SK-N-SH treated with all-trans-retinoic acid at 6 μM for 48 hours (cell line): ENCODE results near the gene FKBP2.

Experiments
- ATAC-seq: fragments of 200-7000 bp; cut with Tn5 transposase; 3 replicates; pipeline ENCODE4 v1.9.1; 2020; ENCODE audit warnings: mild to moderate bottlenecking, moderate library complexity
- ARNTL ChIP-seq: fragments of 450-650 bp; formaldehyde crosslinking; IDR thresholded peaks from 2 replicates; pipeline ENCODE4 v1.5.0; 2020; ENCODE audit warnings: low read depth, mild to moderate bottlenecking, moderate library complexity, borderline replicate concordance
- BACH2 ChIP-seq: fragments of 250-450 bp; sonication (Bioruptor Pico); IDR thresholded peaks from 2 replicates; pipeline ENCODE4 v1.9.0; 2021; ENCODE audit warnings: mild to moderate bottlenecking, borderline replicate concordance
- CSDC2 ChIP-seq: fragments of 250-450 bp; sonication (Bioruptor Pico); IDR thresholded peaks from 2 replicates; pipeline ENCODE4 v1.5.0; 2020; ENCODE audit warnings: mild to moderate bottlenecking, moderate library complexity
- GLIS3 ChIP-seq: fragments of 250-450 bp; sonication (Bioruptor Pico); IDR thresholded peaks from 2 replicates; pipeline ENCODE4 v1.5.0; 2020; ENCODE audit warnings: mild to moderate bottlenecking, moderate library complexity
- ISL1 ChIP-seq: fragments of 250-450 bp; sonication (Bioruptor Pico); IDR thresholded peaks from 2 replicates; pipeline ENCODE4 v2.1.2; 2022; ENCODE audit warnings: mild to moderate bottlenecking, moderate library complexity
- OSR1 ChIP-seq: fragments of 250-450 bp; sonication (Bioruptor Pico); IDR thresholded peaks from 2 replicates; pipeline ENCODE4 v1.8.0; 2022; ENCODE audit warnings: moderate library complexity, mild to moderate bottlenecking, inconsistent platforms
- PPARA ChIP-seq: fragments of 250-450 bp; sonication (Bioruptor Pico); IDR thresholded peaks from 2 replicates; pipeline ENCODE4 v1.5.0; 2020; ENCODE audit warnings: mild to moderate bottlenecking, borderline replicate concordance
- SNAI2 ChIP-seq: fragments of 250-450 bp; sonication (Bioruptor Pico); IDR thresholded peaks from 2 replicates; pipeline ENCODE4 v1.5.0; 2020; ENCODE audit warnings: mild to moderate bottlenecking, moderate library complexity
- TCF4 ChIP-seq: fragments of 250-450 bp; sonication (Bioruptor Pico); IDR thresholded peaks from 2 replicates; pipeline ENCODE4 v1.8.0; 2021; ENCODE audit warnings: mild to moderate bottlenecking, moderate library complexity, borderline replicate concordance
- TOX ChIP-seq: fragments of 250-450 bp; sonication (Bioruptor Pico); IDR thresholded peaks from 2 replicates; pipeline ENCODE4 v1.8.0; 2021; ENCODE audit warnings: mild to moderate bottlenecking, moderate library complexity, borderline replicate concordance
- ZC3H10 ChIP-seq: fragments of 250-450 bp; sonication (Bioruptor Pico); IDR thresholded peaks from 2 replicates; pipeline ENCODE4 v1.5.1; 2021; ENCODE audit warnings: mild to moderate bottlenecking, moderate library complexity
- ZFP3 ChIP-seq: fragments of 250-450 bp; sonication (Bioruptor Pico); IDR thresholded peaks from 2 replicates; pipeline ENCODE4 v1.5.0; 2020; ENCODE audit warnings: mild to moderate bottlenecking, moderate library complexity
- ZFP30 ChIP-seq: fragments of 450-650 bp; formaldehyde crosslinking; IDR thresholded peaks from 2 replicates; pipeline ENCODE4 v1.5.0; 2022; ENCODE audit warnings: mild to moderate bottlenecking, moderate library complexity
- ZNF565 ChIP-seq: fragments of 450-650 bp; formaldehyde crosslinking; conservative IDR thresholded peaks from 2 replicates; pipeline ENCODE4 v1.5.0; 2020; ENCODE audit warnings: low read depth, mild to moderate bottlenecking, moderate library complexity
- ZNF8 ChIP-seq: fragments of 450-650 bp; formaldehyde crosslinking; IDR thresholded peaks from 2 replicates; pipeline ENCODE4 v1.5.0; 2020; ENCODE audit warnings: mild to moderate bottlenecking, moderate library complexity
- TF ChIP-seq, protein P1 (sequence below): fragments of 250-450 bp; sonication (Bioruptor Pico); IDR thresholded peaks from 2 replicates; pipeline ENCODE4 v1.5.0; 2020; ENCODE audit warnings: mild to moderate bottlenecking, moderate library complexity
- TF ChIP-seq, protein P2 (sequence below): fragments of 250-450 bp; sonication (Bioruptor Pico); IDR thresholded peaks from 2 replicates; pipeline ENCODE4 v1.8.0; 2020; ENCODE audit warnings: mild to moderate bottlenecking, moderate library complexity, borderline replicate concordance
- TF ChIP-seq, protein P3 (sequence below): fragments of 250-450 bp; sonication (Bioruptor Pico); IDR thresholded peaks from 2 replicates; pipeline ENCODE4 v1.5.1; 2021; ENCODE audit warnings: mild to moderate bottlenecking, moderate library complexity
- TF ChIP-seq, protein P4 (sequence below): fragments of 250-450 bp; sonication (Bioruptor Pico); IDR thresholded peaks from 2 replicates; pipeline ENCODE4 v1.5.1; 2020; ENCODE audit warnings: low read depth, mild to moderate bottlenecking, moderate library complexity

FKBP2 gene

DNA sequence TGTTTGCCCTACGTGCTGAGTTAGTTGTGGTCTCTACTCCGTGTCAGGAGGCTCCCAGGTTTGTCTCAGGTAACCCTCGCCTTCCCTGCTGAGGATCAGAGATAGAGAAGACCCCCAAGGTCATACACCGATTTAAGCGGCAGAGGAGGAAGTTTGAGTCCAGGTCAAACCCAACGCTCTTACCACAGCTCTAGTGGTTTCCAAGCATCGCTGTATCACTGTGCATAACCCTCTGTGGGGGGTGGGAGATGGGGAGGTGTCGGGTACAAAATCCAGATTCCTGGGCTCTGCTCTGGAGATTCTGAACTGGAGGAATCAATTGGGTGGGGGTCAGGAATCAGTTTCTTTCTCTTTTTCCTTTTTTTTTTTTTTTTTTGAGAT is 9.9 kb upstream of the FKBP2 start:
- ATAC-seq: no peak
- TF ChIP-seq, protein P1, sequence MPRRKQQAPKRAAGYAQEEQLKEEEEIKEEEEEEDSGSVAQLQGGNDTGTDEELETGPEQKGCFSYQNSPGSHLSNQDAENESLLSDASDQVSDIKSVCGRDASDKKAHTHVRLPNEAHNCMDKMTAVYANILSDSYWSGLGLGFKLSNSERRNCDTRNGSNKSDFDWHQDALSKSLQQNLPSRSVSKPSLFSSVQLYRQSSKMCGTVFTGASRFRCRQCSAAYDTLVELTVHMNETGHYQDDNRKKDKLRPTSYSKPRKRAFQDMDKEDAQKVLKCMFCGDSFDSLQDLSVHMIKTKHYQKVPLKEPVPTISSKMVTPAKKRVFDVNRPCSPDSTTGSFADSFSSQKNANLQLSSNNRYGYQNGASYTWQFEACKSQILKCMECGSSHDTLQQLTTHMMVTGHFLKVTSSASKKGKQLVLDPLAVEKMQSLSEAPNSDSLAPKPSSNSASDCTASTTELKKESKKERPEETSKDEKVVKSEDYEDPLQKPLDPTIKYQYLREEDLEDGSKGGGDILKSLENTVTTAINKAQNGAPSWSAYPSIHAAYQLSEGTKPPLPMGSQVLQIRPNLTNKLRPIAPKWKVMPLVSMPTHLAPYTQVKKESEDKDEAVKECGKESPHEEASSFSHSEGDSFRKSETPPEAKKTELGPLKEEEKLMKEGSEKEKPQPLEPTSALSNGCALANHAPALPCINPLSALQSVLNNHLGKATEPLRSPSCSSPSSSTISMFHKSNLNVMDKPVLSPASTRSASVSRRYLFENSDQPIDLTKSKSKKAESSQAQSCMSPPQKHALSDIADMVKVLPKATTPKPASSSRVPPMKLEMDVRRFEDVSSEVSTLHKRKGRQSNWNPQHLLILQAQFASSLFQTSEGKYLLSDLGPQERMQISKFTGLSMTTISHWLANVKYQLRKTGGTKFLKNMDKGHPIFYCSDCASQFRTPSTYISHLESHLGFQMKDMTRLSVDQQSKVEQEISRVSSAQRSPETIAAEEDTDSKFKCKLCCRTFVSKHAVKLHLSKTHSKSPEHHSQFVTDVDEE (CRISPR knock-in tag): no peak
- no peak for TF ChIP-seq PPARA (CRISPR knock-in tag)
- TF ChIP-seq, protein P2, sequence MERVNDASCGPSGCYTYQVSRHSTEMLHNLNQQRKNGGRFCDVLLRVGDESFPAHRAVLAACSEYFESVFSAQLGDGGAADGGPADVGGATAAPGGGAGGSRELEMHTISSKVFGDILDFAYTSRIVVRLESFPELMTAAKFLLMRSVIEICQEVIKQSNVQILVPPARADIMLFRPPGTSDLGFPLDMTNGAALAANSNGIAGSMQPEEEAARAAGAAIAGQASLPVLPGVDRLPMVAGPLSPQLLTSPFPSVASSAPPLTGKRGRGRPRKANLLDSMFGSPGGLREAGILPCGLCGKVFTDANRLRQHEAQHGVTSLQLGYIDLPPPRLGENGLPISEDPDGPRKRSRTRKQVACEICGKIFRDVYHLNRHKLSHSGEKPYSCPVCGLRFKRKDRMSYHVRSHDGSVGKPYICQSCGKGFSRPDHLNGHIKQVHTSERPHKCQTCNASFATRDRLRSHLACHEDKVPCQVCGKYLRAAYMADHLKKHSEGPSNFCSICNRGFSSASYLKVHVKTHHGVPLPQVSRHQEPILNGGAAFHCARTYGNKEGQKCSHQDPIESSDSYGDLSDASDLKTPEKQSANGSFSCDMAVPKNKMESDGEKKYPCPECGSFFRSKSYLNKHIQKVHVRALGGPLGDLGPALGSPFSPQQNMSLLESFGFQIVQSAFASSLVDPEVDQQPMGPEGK (CRISPR knock-in tag): no peak
- no peak for TF ChIP-seq TCF4 (CRISPR knock-in tag)
- TF ChIP-seq ZC3H10 (CRISPR knock-in tag): no peak
- no peak for TF ChIP-seq BACH2 (CRISPR knock-in tag)
- no peak for TF ChIP-seq ZNF8 (CRISPR knock-in tag)
- TF ChIP-seq, protein P3, sequence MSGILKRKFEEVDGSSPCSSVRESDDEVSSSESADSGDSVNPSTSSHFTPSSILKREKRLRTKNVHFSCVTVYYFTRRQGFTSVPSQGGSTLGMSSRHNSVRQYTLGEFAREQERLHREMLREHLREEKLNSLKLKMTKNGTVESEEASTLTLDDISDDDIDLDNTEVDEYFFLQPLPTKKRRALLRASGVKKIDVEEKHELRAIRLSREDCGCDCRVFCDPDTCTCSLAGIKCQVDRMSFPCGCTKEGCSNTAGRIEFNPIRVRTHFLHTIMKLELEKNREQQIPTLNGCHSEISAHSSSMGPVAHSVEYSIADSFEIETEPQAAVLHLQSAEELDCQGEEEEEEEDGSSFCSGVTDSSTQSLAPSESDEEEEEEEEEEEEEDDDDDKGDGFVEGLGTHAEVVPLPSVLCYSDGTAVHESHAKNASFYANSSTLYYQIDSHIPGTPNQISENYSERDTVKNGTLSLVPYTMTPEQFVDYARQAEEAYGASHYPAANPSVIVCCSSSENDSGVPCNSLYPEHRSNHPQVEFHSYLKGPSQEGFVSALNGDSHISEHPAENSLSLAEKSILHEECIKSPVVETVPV (CRISPR knock-in tag): no peak
- TF ChIP-seq TOX (CRISPR knock-in tag): no peak
- no peak for TF ChIP-seq ZFP30 (CRISPR knock-in tag)
- TF ChIP-seq CSDC2 (CRISPR knock-in tag): no peak
- no peak for TF ChIP-seq ARNTL
- TF ChIP-seq GLIS3 (CRISPR knock-in tag): no peak

DNA sequence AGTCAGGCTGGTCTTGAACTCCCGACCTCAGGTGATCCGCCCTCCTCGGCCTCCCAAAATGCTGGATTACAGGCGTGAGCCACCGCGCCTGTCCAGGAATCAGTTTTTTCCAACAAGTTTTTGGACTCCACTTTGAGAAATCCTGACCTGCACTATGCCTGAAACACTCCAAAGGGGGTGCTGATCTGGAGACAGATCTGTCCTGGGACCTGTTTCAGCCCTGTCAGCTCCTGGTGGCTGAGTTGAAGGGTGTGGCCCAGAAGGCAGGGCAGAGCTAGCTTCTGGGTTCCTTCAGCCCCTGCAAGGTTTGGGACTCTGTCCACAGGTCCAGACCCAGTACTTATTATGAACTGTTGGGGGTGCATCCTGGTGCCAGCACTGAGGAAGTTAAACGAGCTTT is 9.3 kb upstream of the FKBP2 start:
- TF ChIP-seq, protein P4, sequence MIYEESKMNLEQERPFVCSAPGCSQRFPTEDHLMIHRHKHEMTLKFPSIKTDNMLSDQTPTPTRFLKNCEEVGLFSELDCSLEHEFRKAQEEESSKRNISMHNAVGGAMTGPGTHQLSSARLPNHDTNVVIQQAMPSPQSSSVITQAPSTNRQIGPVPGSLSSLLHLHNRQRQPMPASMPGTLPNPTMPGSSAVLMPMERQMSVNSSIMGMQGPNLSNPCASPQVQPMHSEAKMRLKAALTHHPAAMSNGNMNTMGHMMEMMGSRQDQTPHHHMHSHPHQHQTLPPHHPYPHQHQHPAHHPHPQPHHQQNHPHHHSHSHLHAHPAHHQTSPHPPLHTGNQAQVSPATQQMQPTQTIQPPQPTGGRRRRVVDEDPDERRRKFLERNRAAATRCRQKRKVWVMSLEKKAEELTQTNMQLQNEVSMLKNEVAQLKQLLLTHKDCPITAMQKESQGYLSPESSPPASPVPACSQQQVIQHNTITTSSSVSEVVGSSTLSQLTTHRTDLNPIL (CRISPR knock-in tag): no peak
- TF ChIP-seq ZNF565 (CRISPR knock-in tag) (no peak), ISL1 (CRISPR knock-in tag) (no peak), TCF4 (CRISPR knock-in tag) (no peak), SNAI2 (CRISPR knock-in tag) (no peak), ZC3H10 (CRISPR knock-in tag) (no peak), OSR1 (no peak), BACH2 (CRISPR knock-in tag) (no peak), ARNTL (no peak), ZFP3 (CRISPR knock-in tag) (no peak), ZNF8 (CRISPR knock-in tag) (no peak), CSDC2 (CRISPR knock-in tag) (no peak), GLIS3 (CRISPR knock-in tag) (no peak)
- TF ChIP-seq, protein P2 (CRISPR knock-in tag): no peak
- TF ChIP-seq, protein P3 (CRISPR knock-in tag): no peak
- no peak for ATAC-seq
